HL-60 (cell line): ENCODE measurements around the gene MEIKIN.

ENCODE experiments used
- POLR2AphosphoS5 ChIP-seq: IDR thresholded peaks from 2 replicates; pipeline ENCODE4 v1.6.1; 2012; ENCODE audit warnings: low read depth
- SPI1 ChIP-seq: IDR thresholded peaks from 2 replicates; pipeline ENCODE4 v1.6.1; 2012; ENCODE audit warnings: low read depth, mild to moderate bottlenecking, borderline replicate concordance
- TF ChIP-seq, protein P1 (sequence below): IDR thresholded peaks from one replicate; pipeline ENCODE4 v1.5.1; 2011; ENCODE audit warnings: low read length, control low read depth, inconsistent platforms; ENCODE audit not compliant: insufficient read depth
- TF ChIP-seq, protein P2 (sequence below): IDR thresholded peaks from 2 replicates; pipeline ENCODE4 v1.6.1; 2012; ENCODE audit warnings: low read depth; ENCODE audit not compliant: insufficient replicate concordance

DNA sequence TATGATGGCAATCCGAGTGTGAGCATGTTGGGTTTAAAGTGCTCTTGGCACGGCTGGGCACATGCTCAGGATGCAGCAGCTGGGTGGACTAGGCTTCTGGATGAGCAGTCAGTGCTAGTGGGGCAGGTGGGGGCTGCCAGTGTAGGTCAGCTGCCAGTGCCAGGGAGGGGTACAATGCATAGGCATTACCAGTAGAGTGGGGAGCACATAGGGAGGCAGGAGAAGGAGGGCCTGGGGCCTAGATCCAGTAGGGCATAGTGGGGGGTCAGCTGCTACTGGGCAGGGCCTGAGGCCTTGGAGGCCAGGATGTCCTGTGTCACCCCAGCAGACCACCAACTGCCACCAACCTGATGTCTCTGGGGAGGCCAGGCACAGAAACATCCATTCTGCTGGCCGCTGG is 41.8 kb upstream of the MEIKIN start:
- TF ChIP-seq, protein P1, sequence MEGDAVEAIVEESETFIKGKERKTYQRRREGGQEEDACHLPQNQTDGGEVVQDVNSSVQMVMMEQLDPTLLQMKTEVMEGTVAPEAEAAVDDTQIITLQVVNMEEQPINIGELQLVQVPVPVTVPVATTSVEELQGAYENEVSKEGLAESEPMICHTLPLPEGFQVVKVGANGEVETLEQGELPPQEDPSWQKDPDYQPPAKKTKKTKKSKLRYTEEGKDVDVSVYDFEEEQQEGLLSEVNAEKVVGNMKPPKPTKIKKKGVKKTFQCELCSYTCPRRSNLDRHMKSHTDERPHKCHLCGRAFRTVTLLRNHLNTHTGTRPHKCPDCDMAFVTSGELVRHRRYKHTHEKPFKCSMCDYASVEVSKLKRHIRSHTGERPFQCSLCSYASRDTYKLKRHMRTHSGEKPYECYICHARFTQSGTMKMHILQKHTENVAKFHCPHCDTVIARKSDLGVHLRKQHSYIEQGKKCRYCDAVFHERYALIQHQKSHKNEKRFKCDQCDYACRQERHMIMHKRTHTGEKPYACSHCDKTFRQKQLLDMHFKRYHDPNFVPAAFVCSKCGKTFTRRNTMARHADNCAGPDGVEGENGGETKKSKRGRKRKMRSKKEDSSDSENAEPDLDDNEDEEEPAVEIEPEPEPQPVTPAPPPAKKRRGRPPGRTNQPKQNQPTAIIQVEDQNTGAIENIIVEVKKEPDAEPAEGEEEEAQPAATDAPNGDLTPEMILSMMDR: no peak
- TF ChIP-seq, protein P2, sequence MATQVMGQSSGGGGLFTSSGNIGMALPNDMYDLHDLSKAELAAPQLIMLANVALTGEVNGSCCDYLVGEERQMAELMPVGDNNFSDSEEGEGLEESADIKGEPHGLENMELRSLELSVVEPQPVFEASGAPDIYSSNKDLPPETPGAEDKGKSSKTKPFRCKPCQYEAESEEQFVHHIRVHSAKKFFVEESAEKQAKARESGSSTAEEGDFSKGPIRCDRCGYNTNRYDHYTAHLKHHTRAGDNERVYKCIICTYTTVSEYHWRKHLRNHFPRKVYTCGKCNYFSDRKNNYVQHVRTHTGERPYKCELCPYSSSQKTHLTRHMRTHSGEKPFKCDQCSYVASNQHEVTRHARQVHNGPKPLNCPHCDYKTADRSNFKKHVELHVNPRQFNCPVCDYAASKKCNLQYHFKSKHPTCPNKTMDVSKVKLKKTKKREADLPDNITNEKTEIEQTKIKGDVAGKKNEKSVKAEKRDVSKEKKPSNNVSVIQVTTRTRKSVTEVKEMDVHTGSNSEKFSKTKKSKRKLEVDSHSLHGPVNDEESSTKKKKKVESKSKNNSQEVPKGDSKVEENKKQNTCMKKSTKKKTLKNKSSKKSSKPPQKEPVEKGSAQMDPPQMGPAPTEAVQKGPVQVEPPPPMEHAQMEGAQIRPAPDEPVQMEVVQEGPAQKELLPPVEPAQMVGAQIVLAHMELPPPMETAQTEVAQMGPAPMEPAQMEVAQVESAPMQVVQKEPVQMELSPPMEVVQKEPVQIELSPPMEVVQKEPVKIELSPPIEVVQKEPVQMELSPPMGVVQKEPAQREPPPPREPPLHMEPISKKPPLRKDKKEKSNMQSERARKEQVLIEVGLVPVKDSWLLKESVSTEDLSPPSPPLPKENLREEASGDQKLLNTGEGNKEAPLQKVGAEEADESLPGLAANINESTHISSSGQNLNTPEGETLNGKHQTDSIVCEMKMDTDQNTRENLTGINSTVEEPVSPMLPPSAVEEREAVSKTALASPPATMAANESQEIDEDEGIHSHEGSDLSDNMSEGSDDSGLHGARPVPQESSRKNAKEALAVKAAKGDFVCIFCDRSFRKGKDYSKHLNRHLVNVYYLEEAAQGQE: no peak
- TF ChIP-seq POLR2AphosphoS5 (no peak), SPI1 (no peak)
